Omental fat pad (tissue), 4 donors: ENCODE data around the gene FBXO27. TPM values are rescaled to one million over a fixed set of nuclear protein-coding genes. Genes with fewer than 3 reads are reported as not detected.

Source experiments
- ATAC-seq: fragments of 150-250 bp; one replicate; pipeline ENCODE4 v1.9.1; 2016; ENCODE audit warnings: mild to moderate bottlenecking, moderate library complexity; ENCODE audit not compliant: low FRiP score
- DNase-seq: peaks from one replicate; pipeline ENCODE4 v3.0.0-alpha.2; 2019; ENCODE audit warnings: low spot score
- total RNA-seq, 4 donors: library from RNA; depleted of rRNA; stranded (reverse); fragments of >200 nt; gene quantifications; one replicate each; pipeline ENCODE4 v1.1.0, GENCODE V29; 2016
- TF ChIP-seq, protein P1 (sequence below), 3 donors: fragments of 450-650 bp; IDR thresholded peaks; one replicate each; pipeline ENCODE4 v1.5.1; 2016 to 2017; ENCODE audit warnings: antibody characterized with exemption in 3 of 3, mild to moderate bottlenecking in 3 of 3, moderate library complexity in 2 of 3

Gene FBXO27, protein sequence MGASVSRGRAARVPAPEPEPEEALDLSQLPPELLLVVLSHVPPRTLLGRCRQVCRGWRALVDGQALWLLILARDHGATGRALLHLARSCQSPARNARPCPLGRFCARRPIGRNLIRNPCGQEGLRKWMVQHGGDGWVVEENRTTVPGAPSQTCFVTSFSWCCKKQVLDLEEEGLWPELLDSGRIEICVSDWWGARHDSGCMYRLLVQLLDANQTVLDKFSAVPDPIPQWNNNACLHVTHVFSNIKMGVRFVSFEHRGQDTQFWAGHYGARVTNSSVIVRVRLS
- total RNA-seq, result 10 to 100 TPM in 1 of 4 donors, 1 to 10 TPM in 3; 3.2 to 14.6 (median 7.6) TPM

DNA sequence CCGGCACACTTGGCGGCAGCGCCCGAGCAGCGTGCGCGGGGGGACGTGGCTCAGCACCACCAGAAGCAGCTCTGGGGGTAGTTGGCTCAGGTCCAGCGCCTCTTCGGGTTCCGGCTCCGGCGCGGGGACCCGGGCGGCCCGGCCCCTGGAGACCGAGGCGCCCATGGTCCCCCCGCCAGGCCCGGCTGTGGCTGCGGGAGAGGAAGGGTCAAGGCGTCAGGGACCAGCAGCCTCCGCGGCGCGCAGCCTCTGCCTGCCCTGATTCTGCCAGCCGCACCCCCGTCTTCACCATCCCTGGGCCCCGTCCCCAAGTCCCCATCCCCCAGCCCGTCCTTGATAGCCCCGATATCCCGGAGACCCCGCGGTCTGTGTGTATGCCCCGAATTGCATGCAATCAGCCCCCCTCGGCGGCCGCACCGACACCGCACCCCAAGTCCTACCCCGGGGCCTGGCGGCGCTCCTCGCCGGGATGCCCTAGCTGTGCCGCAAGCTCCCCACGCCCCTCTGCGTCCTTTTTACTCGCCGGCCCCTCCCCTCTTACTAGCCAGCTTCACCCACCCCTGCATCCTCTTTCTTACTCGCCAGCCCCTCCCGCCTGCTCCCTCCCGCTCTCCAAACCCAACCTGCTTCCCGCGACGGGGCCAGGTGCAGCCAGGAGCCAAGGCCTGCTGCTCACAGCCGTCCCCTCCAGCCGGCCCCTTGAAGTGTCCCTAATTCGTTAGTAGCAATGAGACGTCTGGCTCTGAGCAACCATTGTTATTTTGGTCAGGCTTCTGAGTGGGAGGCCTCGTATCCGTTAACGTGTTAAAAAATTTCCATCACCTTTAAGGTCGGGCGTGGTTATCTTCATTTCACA, at the start of gene FBXO27:
Gene FBXO27 (minus strand): TSS at position 487 of the 856 bp plus-strand sequence. CDS start 322 bp downstream, at position 165.
- DNase-seq, result no peak
- TF ChIP-seq, protein P1, sequence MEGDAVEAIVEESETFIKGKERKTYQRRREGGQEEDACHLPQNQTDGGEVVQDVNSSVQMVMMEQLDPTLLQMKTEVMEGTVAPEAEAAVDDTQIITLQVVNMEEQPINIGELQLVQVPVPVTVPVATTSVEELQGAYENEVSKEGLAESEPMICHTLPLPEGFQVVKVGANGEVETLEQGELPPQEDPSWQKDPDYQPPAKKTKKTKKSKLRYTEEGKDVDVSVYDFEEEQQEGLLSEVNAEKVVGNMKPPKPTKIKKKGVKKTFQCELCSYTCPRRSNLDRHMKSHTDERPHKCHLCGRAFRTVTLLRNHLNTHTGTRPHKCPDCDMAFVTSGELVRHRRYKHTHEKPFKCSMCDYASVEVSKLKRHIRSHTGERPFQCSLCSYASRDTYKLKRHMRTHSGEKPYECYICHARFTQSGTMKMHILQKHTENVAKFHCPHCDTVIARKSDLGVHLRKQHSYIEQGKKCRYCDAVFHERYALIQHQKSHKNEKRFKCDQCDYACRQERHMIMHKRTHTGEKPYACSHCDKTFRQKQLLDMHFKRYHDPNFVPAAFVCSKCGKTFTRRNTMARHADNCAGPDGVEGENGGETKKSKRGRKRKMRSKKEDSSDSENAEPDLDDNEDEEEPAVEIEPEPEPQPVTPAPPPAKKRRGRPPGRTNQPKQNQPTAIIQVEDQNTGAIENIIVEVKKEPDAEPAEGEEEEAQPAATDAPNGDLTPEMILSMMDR (IDR thresholded peaks at IDR 0.05), result no peak
- ATAC-seq, result peak; percentile 17

DNA sequence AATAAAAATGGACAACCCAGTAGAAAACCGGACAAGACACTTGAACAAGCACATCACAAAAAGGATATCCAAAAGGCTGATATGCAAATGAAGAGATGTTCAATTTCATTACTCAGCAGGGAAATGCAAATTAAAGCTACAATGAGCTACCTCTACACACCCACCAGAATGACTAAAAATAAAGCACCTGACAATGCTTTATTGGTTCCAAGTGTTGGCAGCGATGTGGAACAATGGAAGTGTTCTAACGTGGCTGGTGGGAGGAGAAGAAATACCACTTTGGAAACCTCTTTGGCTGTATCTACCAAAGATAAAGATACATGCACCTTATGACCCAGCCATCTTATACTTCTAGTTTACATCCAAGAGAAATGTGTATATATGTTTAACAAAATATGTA, 48.1 kb upstream of the FBXO27 start:
- TF ChIP-seq, protein P1 (IDR thresholded peaks at IDR 0.05), result no peak
- ATAC-seq (no peak), DNase-seq (no peak)

DNA sequence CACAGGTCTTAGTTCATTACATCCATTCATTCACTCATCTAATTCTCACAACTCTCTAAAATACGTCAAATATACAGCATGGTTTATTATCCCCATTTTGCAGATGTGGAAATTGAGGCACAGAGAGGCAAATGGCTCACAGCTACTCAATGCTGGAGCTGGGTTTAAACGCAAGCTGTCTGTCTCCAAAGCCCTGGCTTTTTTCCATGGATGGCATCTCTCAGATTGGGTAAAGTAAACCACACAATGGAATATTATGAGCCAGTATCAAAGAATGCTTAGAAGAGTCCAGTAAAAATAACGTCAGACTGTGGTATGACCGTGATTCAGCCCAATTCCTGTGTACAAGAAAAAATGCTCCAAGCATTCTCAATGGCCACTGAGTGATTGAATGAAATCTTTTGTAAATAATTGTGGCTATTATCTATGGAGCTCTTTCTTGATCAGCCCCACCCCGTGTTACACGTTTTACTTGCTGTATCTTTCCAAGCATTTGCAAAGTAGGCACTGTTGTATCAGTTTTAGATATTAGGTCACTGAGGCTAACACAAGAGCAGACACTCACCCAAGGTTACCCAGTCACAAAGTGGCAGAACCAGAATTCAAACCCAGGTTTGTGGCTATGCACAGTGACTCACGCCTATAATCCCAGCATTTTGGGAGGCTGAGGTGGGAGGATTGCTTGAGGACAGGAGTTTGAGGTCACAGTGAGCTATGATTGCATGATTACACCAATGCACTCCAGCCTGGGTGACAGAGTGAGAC, 46.3 kb upstream of the FBXO27 start:
- DNase-seq (no peak), ATAC-seq (no peak)
- TF ChIP-seq, protein P1 (IDR thresholded peaks at IDR 0.05), result no peak

GRCh38 chr19:39077323-39077722, 45.0 kb upstream of the FBXO27 start:
- TF ChIP-seq, protein P1 (IDR thresholded peaks at IDR 0.05), result no peak
- no peak for ATAC-seq
- DNase-seq, result no peak

DNA sequence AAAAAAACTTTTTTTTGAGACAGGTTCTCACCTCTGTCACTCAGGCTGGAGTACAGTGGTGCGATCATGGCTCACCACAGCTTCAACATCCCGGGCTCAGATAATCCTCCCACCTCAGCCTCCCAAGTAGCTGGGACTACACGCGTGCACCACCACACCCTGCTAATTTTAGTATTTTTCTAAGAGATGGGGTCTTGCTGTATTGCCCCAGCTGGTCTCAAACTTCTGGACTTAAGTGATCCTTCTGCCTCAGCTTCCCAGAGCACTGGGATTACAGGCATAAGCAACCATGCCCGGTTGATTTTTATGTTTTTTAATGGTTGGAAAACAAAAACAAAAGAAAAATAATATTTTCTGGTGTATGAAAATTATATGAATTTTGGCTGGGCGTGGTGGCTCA, 42.6 kb upstream of the FBXO27 start:
- ATAC-seq, result no peak
- TF ChIP-seq, protein P1 (IDR thresholded peaks at IDR 0.05), result no peak

GRCh38 chr19:39074205-39074692, 41.9 kb upstream of the FBXO27 start:
- TF ChIP-seq, protein P1 (IDR thresholded peaks at IDR 0.05), result no peak
- no peak for DNase-seq
- ATAC-seq, result no peak

More for the DNA sequence above, 42.6 kb upstream of the FBXO27 start:
- no peak for DNase-seq
